ENCODE measurements around the gene PRKD2.

DNA sequence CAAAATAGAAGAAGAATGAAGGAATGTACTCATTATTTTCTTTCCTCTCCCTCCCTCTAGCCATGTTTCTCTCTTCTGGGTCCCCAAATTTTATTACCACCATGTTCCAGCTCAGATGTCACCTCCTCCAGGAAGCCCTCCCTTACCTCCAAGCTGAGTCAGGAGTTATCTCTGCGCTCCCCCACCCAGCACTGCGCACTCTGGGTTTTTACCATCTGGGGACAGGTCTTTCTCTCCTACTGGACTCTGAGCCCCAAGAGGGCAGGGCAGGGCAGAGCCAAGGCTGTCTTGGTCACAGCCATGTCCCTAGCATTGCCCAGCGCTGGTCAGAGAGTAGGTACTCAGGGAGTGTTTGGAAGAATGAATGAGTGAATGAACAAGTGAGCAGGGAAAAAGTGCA is 83.8 kb downstream of the PRKD2 start:
- TF ChIP-seq, protein P1, sequence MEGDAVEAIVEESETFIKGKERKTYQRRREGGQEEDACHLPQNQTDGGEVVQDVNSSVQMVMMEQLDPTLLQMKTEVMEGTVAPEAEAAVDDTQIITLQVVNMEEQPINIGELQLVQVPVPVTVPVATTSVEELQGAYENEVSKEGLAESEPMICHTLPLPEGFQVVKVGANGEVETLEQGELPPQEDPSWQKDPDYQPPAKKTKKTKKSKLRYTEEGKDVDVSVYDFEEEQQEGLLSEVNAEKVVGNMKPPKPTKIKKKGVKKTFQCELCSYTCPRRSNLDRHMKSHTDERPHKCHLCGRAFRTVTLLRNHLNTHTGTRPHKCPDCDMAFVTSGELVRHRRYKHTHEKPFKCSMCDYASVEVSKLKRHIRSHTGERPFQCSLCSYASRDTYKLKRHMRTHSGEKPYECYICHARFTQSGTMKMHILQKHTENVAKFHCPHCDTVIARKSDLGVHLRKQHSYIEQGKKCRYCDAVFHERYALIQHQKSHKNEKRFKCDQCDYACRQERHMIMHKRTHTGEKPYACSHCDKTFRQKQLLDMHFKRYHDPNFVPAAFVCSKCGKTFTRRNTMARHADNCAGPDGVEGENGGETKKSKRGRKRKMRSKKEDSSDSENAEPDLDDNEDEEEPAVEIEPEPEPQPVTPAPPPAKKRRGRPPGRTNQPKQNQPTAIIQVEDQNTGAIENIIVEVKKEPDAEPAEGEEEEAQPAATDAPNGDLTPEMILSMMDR (IDR thresholded peaks at IDR 0.05) = no peak
- TF ChIP-seq POLR2A (IDR thresholded peaks at IDR 0.05) = no peak
